Psoas muscle (tissue), 8 donors: ENCODE data around the gene RYR2. TPM values are rescaled to one million over a fixed set of nuclear protein-coding genes. Genes with fewer than 3 reads are reported as not detected.

ENCODE experiments used
- ATAC-seq, 4 donors: fragments of 200-7000 bp; cut with Tn5 transposase; one replicate each; pipeline ENCODE4 v1.9.1; 2020; ENCODE audit warnings: moderate library complexity in 3 of 4, mild to moderate bottlenecking in 2 of 4
- DNase-seq, 2 donors: peaks; one replicate each; pipeline ENCODE4 v3.0.0-alpha.2; 2020
- H3K27ac ChIP-seq: fragments of 200-600 bp; one replicate; pipeline ENCODE4 v1.8.0; 2022
- H3K27me3 ChIP-seq, 3 donors: fragments of 200-600 bp in 1 of 3; one replicate each; pipeline versions ENCODE4 v1.6.1 to v1.8.0; 2013 to 2022; ENCODE audit warnings: low read length in 2 of 3, mild to moderate bottlenecking in 2 of 3, moderate library complexity in 1 of 3; ENCODE audit not compliant: insufficient read depth in 3 of 3
- H3K36me3 ChIP-seq, 2 donors: fragments of 200-600 bp in 1 of 2; one replicate each; pipeline versions ENCODE4 v1.6.1 to v1.8.0; 2013 to 2022; ENCODE audit warnings: low read depth in 1 of 2, mild to moderate bottlenecking in 1 of 2, moderate library complexity in 1 of 2; ENCODE audit not compliant: insufficient read depth in 1 of 2
- H3K4me1 ChIP-seq: fragments of 200-600 bp; one replicate; pipeline ENCODE4 v1.8.0; 2022
- H3K4me3 ChIP-seq: fragments of 200-600 bp; one replicate; pipeline ENCODE4 v1.8.0; 2022; ENCODE audit warnings: mild to moderate bottlenecking
- H3K9me3 ChIP-seq: fragments of 200-600 bp; one replicate; pipeline ENCODE4 v1.8.0; 2022
- CTCF ChIP-seq: fragments of 200-600 bp; IDR thresholded peaks from one replicate; pipeline ENCODE4 v1.8.0; 2022; ENCODE audit warnings: antibody characterized with exemption
- WGBS, 3 donors: extraction: QIAGEN DNeasy Blood & Tissue Kit; methylation state at CpG; one replicate each; pipeline versions ENCODE4 v1.1.6 to v1.1.7; 2013; 5-methylcytosine and 5-hydroxymethylcytosine counted together
- intact Hi-C, 2 donors: fragments of 100-400 bp; cut with DNase I; formaldehyde crosslinking; loops; one replicate each; pipeline versions ENCODE4 v1.11.0 to v1.14.2; 2022
- polyA plus RNA-seq, 3 donors: library from polyadenylated mRNA; stranded (reverse); fragments of 200-250 nt; gene quantifications; one replicate each; pipeline ENCODE4 v1.2.3, GENCODE V29; 2013
- total RNA-seq, 4 donors: library from RNA; stranded (reverse); fragmentation: NEBNext Ultra II Directional in 2 of 4; extraction: Animal tissue kit (Norgen Biotek cat#: 25700) in 2 of 4; gene quantifications; one replicate each; pipeline versions ENCODE4 v1.2.1 to v1.2.4, GENCODE V29; 2021 to 2023
- donor health status: healthy with polysubstance abuse.
- donor health status: DM: no; HTN: no; CAD: no; lungs with moderate emphysema.
- donor health status: Bipolar disorder and iron deficiency.
- donor health status: healthy.
- donor health status: DM: yes; HTN: yes; CAD: no.
- donor health status: DM: no; HTN: no; CAD: no.
- donor health status: DM: no; HTN: no; CAD: no.
- donor health status: DM: yes; HTN: yes; CAD: no.

RYR2 gene
- total and polyA plus RNA-seq, 7 donors, result 0.06 to 0.48 (median 0.25) TPM

GRCh38 chr1:237732657-237733056 lies 690.7 kb downstream of the RYR2 start:
- 81 to 89% (median 88%) methylated on average over 2 of the region's 2 CpGs for WGBS, 3 donors
- Histone ChIP-seq H3K27me3 (no peaks in the 10 kb centered on the region), H3K9me3 (no peaks in the 10 kb centered on the region), H3K4me3 (no peak overlapping the region), H3K36me3 (no peaks in the 10 kb centered on the region), H3K27ac (no peak overlapping the region), H3K4me1 (no peaks in the 10 kb centered on the region)
- no peak for DNase-seq
- no peak for TF ChIP-seq CTCF
- intact Hi-C loops, result no loop called here
- no peak for ATAC-seq

GRCh38 chr1:237736372-237737029 lies 694.5 kb downstream of the RYR2 start:
- intact Hi-C loops, result no loop called here
- Histone ChIP-seq H3K27me3 (no peaks in the 10 kb centered on the region), H3K9me3 (no peaks in the 10 kb centered on the region), H3K27ac (no peak overlapping the region), H3K4me3 (no peak overlapping the region), H3K4me1 (no peaks in the 10 kb centered on the region), H3K36me3 (no peaks in the 10 kb centered on the region)
- ATAC-seq, result no peak
- no peak for TF ChIP-seq CTCF
- 59 to 70% (median 61%) methylated on average over 8 of the region's 8 CpGs for WGBS, 3 donors
- no peak for DNase-seq

DNA sequence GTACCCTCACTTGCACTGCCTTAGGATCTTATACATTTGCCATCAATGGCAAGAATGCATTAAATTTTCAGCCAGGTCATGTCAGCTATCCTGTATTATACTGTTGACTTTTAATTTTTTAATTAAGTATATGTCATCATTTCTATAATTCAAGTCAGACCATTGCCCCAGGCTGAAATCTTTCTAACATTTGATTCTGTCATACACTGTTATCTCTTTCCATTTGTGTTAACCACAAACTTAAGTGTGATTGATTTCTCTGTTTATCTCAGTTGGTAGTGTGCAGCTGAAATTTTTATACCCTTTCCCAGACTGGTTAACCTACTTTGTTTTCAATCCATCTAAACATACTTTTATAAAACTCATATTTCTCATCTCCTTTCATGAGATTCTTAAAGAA lies 695.5 kb downstream of the RYR2 start:
- intact Hi-C loops, result no loop called here
- Histone ChIP-seq H3K9me3 (no peaks in the 10 kb centered on the region), H3K27me3 (no peaks in the 10 kb centered on the region), H3K27ac (no peak overlapping the region), H3K36me3 (no peaks in the 10 kb centered on the region), H3K4me3 (no peak overlapping the region), H3K4me1 (no peaks in the 10 kb centered on the region)
- no peak for ATAC-seq
- no peak for DNase-seq
- no peak for TF ChIP-seq CTCF

- DNase-seq (no peak), ATAC-seq (no peak)
- Histone ChIP-seq H3K36me3 (no peaks in the 10 kb centered on the region), H3K4me1 (no peaks in the 10 kb centered on the region), H3K27me3 (no peaks in the 10 kb centered on the region), H3K4me3 (no peak overlapping the region), H3K9me3 (no peaks in the 10 kb centered on the region), H3K27ac (no peak overlapping the region)
- intact Hi-C loops, result no loop called here
- 79 to 88% (median 82%) methylated on average over 5 of the region's 5 CpGs for WGBS, 3 donors
- no peak for TF ChIP-seq CTCF
These were observed 696.1 kb downstream of the RYR2 start for GRCh38 chr1:237737938-237738610.

- ATAC-seq (no peak), DNase-seq (no peak)
- Histone ChIP-seq H3K9me3 (no peaks in the 10 kb centered on the region), H3K27ac (no peak overlapping the region), H3K27me3 (no peaks in the 10 kb centered on the region), H3K4me1 (no peaks in the 10 kb centered on the region), H3K4me3 (no peak overlapping the region), H3K36me3 (no peaks in the 10 kb centered on the region)
- 86 to 89% (median 87%) methylated on average over 3 of the region's 3 CpGs for WGBS, 3 donors
- TF ChIP-seq CTCF, result no peak
- intact Hi-C loops, result no loop called here
These were observed 698.9 kb downstream of the RYR2 start for GRCh38 chr1:237740846-237741245.
